DOHH2 (cell line): ENCODE data around the gene SEC14L3.

Source experiments
- H3F3A ChIP-seq: fragments of 200-600 bp; sonication (generic), shearing (Covaris generic); 2 replicates; pipeline ENCODE4 v1.6.0; 2016; ENCODE audit warnings: antibody characterized with exemption, mild to moderate bottlenecking; ENCODE audit not compliant: control insufficient read depth, insufficient read depth
- H3K27ac ChIP-seq: fragments of 200-600 bp; sonication (generic); 2 replicates; pipeline ENCODE4 v1.5.1; 2014; ENCODE audit warnings: low read depth, mild to moderate bottlenecking, low read length, moderate library complexity
- H3K27me3 ChIP-seq: fragments of 200-600 bp; sonication (generic); 2 replicates; pipeline ENCODE4 v1.6.1; 2014; ENCODE audit warnings: mild to moderate bottlenecking, low read length, mixed read lengths; ENCODE audit not compliant: control insufficient read depth
- H3K36me3 ChIP-seq: fragments of 200-600 bp; sonication (generic); 2 replicates; pipeline ENCODE4 v1.6.1; 2014; ENCODE audit warnings: mild to moderate bottlenecking, low read length, moderate library complexity, mixed read lengths; ENCODE audit not compliant: control insufficient read depth
- H3K4me1 ChIP-seq: fragments of 200-600 bp; sonication (generic); 2 replicates; pipeline ENCODE4 v1.6.1; 2014; ENCODE audit warnings: mild to moderate bottlenecking, low read length, mixed read lengths; ENCODE audit not compliant: control insufficient read depth
- H3K4me2 ChIP-seq: fragments of 200-600 bp; sonication (generic); 2 replicates; pipeline ENCODE4 v1.6.0; 2014; ENCODE audit warnings: mild to moderate bottlenecking, low read length, moderate library complexity
- H3K4me3 ChIP-seq: fragments of 200-600 bp; sonication (generic); 2 replicates; pipeline ENCODE4 v1.5.1; 2014; ENCODE audit warnings: mild to moderate bottlenecking, low read length, mixed read lengths
- H3K79me2 ChIP-seq: fragments of 200-600 bp; sonication (generic); 2 replicates; pipeline ENCODE4 v1.6.1; 2014; ENCODE audit warnings: mild to moderate bottlenecking, low read length, mixed read lengths; ENCODE audit not compliant: control insufficient read depth
- H3K9me2 ChIP-seq: fragments of 200-600 bp; sonication (generic); replicated peaks from 2 replicates; pipeline ENCODE4 v1.6.1; 2014; ENCODE audit warnings: mild to moderate bottlenecking, low read length, mixed read lengths; ENCODE audit not compliant: control insufficient read depth
- H3K9me3 ChIP-seq: fragments of 200-600 bp; sonication (generic); 2 replicates; pipeline ENCODE4 v1.6.1; 2014; ENCODE audit warnings: antibody characterized with exemption, low read length, mixed read lengths; ENCODE audit not compliant: control insufficient read depth, insufficient read depth
- H4K20me1 ChIP-seq: fragments of 200-600 bp; sonication (generic); 2 replicates; pipeline ENCODE4 v1.6.0; 2014; ENCODE audit warnings: low read depth, mild to moderate bottlenecking, antibody characterized with exemption, low read length, moderate library complexity; ENCODE audit not compliant: control insufficient read depth, insufficient read depth
- EZH2phosphoT487 ChIP-seq: fragments of 200-600 bp; sonication (generic); IDR thresholded peaks from 2 replicates; pipeline ENCODE4 v1.6.1; 2017; ENCODE audit warnings: borderline replicate concordance, mild to moderate bottlenecking, antibody characterized with exemption, low read length, moderate library complexity, mixed read lengths
- TF ChIP-seq, protein P1 (sequence below): fragments of 200-600 bp; sonication (generic); IDR thresholded peaks from one replicate; pipeline ENCODE4 v1.5.1; 2014; ENCODE audit warnings: antibody characterized with exemption, mild to moderate bottlenecking, low read depth, low read length; ENCODE audit not compliant: poor library complexity, severe bottlenecking

SEC14L3 gene

DNA sequence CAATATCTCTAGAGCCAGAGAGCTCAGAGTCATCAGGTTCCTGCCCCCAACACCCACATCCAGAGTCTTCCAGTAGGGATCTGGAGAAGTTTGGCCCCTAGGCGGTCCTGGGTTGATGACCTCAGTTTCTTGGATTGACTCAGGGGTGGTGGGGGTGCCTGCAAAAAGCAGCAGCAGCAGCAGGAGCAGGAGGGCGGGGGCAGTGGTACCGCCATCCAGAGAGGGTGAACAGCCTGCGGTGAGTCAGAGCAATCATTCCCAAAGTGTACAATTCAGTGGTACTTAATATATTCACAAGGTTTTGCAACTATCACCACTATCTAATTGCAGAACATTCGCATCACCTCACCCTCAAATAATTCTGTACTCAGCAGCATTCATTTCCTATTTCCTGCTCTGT, 9.9 kb upstream of the SEC14L3 start:
- no peaks in the 10 kb centered on the region for H3F3A ChIP-seq
- no peaks in the 10 kb centered on the region for H4K20me1 ChIP-seq
- no peak overlapping the region for H3K4me3 ChIP-seq
- H3K27ac ChIP-seq, result no peak overlapping the region
- H3K79me2 ChIP-seq, result no peaks in the 10 kb centered on the region
- H3K9me2 ChIP-seq, result no peaks in the 10 kb centered on the region
- TF ChIP-seq EZH2phosphoT487, result no peak
- TF ChIP-seq, protein P1, sequence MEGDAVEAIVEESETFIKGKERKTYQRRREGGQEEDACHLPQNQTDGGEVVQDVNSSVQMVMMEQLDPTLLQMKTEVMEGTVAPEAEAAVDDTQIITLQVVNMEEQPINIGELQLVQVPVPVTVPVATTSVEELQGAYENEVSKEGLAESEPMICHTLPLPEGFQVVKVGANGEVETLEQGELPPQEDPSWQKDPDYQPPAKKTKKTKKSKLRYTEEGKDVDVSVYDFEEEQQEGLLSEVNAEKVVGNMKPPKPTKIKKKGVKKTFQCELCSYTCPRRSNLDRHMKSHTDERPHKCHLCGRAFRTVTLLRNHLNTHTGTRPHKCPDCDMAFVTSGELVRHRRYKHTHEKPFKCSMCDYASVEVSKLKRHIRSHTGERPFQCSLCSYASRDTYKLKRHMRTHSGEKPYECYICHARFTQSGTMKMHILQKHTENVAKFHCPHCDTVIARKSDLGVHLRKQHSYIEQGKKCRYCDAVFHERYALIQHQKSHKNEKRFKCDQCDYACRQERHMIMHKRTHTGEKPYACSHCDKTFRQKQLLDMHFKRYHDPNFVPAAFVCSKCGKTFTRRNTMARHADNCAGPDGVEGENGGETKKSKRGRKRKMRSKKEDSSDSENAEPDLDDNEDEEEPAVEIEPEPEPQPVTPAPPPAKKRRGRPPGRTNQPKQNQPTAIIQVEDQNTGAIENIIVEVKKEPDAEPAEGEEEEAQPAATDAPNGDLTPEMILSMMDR, result no peak
- no peaks in the 10 kb centered on the region for H3K9me3 ChIP-seq
- H3K36me3 ChIP-seq, result no peaks in the 10 kb centered on the region
- H3K27me3 ChIP-seq, result 0 out of 2 replicates have a peak, but pooled peaks cover 2% of the 10 kb centered on the region
- no peaks in the 10 kb centered on the region for H3K4me1 ChIP-seq
- H3K4me2 ChIP-seq, result no peak overlapping the region

DNA sequence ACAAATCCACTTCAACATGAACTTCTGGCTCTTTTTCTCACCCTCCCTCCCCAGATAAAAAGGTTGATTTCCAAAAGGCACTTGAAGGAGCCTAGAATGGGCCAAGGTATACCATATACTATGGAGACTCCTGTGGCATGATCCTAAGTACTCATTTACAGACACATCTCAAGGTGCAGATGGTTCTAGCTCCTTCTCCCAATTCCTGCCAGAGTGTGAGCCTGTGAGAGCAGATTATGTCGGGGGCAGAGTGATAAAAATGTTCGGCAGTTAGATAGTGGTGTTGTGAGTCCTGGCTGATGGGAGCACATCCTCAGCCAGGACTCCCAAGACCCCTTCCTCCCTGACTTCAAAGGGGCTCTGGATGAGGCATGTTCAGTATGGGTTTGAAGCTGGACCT, 8.2 kb upstream of the SEC14L3 start:
- TF ChIP-seq, protein P1, result no peak
- TF ChIP-seq EZH2phosphoT487, result no peak
- no peaks in the 10 kb centered on the region for H3K9me2 ChIP-seq
- H3K4me2 ChIP-seq, result no peak overlapping the region
- no peaks in the 10 kb centered on the region for H3K36me3 ChIP-seq
- H3K27ac ChIP-seq, result no peak overlapping the region
- H3F3A ChIP-seq, result no peaks in the 10 kb centered on the region
- H3K4me3 ChIP-seq, result no peak overlapping the region
- 0 out of 2 replicates have a peak, but pooled peaks cover 2% of the 10 kb centered on the region for H3K27me3 ChIP-seq
- H4K20me1 ChIP-seq, result no peaks in the 10 kb centered on the region
- no peaks in the 10 kb centered on the region for H3K4me1 ChIP-seq
- H3K9me3 ChIP-seq, result no peaks in the 10 kb centered on the region
- H3K79me2 ChIP-seq, result no peaks in the 10 kb centered on the region

DNA sequence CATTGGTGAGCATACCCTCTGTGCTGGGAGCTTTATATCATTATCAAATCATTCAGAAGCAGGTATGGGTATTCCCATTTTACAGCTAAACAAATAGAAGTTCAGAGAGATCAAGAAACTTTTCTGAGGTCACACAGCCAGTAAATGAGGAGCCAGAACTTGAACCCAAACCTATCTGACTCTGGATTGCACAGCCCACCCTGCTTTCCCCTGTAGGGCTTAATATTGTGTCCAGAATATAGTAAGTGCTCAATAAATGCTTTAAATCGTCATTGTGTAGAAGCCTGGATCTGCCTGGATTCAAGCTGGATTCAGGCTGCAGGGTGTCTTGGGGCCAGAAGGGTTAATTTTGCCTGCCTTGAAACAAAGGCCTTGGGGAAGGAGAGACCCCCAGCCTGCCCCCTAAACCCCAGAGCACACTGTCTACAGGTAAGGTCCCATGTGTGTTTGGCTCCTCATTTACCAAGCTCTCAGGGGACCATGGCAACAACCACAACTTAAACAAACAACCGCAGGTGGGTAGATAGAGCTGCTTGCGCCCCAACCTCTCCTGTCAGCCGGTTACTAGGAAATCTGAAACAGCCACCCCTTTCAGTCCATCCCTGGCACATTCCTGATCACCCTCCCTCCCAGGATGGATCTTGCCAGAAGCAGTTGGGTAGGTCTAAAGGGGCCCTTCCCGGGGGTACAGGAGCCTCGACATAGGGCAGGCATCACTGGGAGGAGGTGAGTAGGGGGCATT, 3.0 kb upstream of the SEC14L3 start:
- H3K4me3 ChIP-seq, result no peak overlapping the region
- H3K9me2 ChIP-seq, result no peaks in the 10 kb centered on the region
- H3K27ac ChIP-seq, result no peak overlapping the region
- peaks cover 2% of the 10 kb centered on the region; the same call in 1 of the 2 replicates for H3K27me3 ChIP-seq
- no peaks in the 10 kb centered on the region for H3K4me1 ChIP-seq
- H4K20me1 ChIP-seq, result no peaks in the 10 kb centered on the region
- H3K9me3 ChIP-seq, result no peaks in the 10 kb centered on the region
- no peaks in the 10 kb centered on the region for H3K36me3 ChIP-seq
- H3K79me2 ChIP-seq, result no peaks in the 10 kb centered on the region
- TF ChIP-seq, protein P1, result no peak
- no peak for TF ChIP-seq EZH2phosphoT487
- H3K4me2 ChIP-seq, result no peak overlapping the region
- H3F3A ChIP-seq, result no peaks in the 10 kb centered on the region
